GM12892 (cell line): Measurements from ENCODE around the gene TRMT5.

ENCODE experiments used
- POLR2A ChIP-seq: IDR thresholded peaks from 2 replicates; pipeline ENCODE4 v1.6.1; 2011; ENCODE audit warnings: low read depth, low read length, control low read depth
- POLR2AphosphoS5 ChIP-seq: IDR thresholded peaks from 2 replicates; pipeline ENCODE4 v1.6.1; 2011; ENCODE audit warnings: low read depth, low read length, control low read depth

GRCh38 chr14:60925286-60925685, 55.6 kb downstream of the TRMT5 start:
- TF ChIP-seq POLR2A (no peak), POLR2AphosphoS5 (no peak)
